ENCODE data around the gene NEURL3.

GRCh38 chr2:96512341-96512740, 7.2 kb upstream of the NEURL3 start:
- TF ChIP-seq ISL1 (CRISPR knock-in tag; IDR thresholded peaks at IDR 0.05) (no peak), ARNTL (CRISPR knock-in tag; IDR thresholded peaks at IDR 0.05; ENCODE audit: borderline replicate concordance, low read depth) (no peak)

All from SK-N-SH treated with all-trans-retinoic acid at 6 μM for 48 hours (cell line).